Stimulated activated CD8-positive, alpha-beta memory T cell treated with anti-CD3 and anti-CD28 coated beads, Interleukin-7, amount 100 ng/mL, for 1 hour (primary cell): ENCODE measurements around the gene ITGAX.

ENCODE experiments used
- DNase-seq, 2 donors: peaks; one replicate each; pipeline ENCODE4 v3.0.0-alpha.2; 2020; ENCODE audit warnings: low read depth in 2 of 2

Gene ITGAX

DNA sequence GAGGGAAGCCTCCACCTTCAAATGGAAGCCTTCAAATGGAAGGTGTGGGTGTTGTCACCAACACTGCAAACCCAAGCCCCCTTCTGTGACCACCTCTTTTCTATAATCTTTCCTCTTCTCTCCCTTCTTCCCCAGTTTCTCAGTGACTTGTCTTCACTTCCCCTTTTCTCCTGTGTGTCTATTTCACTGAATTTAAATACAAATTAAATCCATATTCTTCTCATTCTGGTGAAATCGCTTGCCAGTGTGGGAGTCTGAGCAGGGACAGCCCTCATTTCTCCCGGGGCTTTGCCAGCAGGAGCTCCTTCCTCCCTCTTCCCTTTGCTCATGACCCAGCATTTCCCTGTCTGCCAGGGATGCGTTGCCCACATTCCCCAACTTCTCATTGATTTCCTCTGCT, 6.4 kb upstream of the ITGAX start:
- no peak for DNase-seq

DNA sequence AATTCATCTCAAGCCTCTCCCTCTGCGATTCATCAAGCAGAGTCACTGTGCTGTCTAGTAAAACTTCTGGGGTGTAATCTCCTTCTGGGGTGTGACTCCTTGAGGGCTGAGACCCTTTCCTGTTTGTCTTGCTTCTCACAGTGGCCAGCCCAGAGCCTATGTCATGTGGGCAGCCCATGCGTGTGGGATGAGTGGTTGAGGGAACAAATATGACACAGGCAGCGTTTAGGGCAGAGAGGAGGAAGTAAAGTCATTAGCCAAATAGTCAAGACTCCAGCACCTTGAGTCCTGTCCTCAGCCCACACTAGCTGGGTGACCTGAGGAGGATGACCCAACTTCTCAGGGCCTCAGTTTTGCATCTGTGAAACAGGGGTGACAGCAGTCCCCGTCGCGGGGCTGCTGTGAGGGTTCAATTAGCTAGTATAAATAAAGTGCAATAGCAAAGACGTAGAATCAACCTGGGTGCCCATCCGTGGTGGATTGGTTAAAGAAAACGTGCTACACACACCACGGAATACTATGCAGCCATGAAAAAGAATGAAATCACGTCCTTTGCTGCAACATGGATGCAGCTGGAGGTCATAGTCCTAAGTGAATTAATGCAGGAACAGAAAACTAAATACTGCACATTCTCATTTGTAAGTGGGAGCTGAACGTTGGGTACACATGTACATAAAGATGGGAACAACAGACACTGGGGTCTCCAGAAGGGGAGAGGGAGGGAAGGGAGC, 4.5 kb upstream of the ITGAX start:
- DNase-seq, result no peak

DNA sequence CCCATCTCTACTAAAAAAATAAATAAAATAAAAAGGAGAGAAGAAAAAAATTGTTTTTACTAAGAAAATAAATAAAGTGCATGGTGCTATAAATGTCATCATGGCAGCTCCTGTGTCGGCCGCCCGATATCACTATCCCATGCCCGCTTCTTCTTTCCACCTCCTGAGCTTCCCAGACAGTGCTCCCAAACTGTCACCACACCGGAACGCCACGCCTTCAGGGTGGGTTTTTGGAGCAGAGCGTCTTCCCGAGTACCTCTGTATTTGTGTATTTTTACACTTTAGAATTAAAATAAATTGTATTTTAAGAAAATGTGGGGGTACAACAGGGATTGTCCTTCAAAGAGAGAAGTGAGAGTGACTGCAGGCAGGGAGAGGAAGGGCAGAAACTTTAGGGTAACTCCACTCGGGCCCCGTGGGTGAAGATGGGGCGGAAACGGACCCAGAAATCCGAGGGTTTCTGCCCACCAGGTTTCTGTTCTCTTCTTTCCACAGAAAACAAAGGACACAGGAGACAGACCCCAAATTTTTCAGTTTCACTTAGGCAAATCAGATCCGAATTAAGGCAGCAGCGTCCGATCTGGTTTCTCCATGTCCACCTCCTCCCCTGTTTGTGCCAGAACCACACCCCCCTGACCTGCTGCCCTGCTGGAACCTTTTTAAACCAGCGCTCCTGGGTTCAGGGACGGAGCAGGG, 3.6 kb upstream of the ITGAX start:
- no peak for DNase-seq

DNA sequence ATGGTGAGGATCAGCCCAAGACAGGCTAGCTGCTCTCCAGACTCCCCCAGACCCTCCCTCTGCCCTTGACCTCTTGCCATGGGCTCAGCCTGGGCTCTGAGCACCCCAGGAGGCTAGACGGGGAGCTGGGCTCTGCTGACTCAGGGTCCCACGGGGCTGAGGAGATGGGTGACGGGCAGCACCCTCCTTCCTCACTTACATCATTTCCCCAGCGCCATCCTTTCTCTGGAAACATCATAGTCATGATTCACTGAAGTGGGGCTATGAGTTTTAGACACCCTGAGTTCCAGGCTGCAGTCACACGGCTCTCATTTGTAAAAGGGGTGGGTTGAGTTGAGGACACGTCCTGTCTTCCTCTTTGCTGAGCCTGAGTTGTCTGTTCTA, 3.0 kb upstream of the ITGAX start:
- DNase-seq, result no peak

DNA sequence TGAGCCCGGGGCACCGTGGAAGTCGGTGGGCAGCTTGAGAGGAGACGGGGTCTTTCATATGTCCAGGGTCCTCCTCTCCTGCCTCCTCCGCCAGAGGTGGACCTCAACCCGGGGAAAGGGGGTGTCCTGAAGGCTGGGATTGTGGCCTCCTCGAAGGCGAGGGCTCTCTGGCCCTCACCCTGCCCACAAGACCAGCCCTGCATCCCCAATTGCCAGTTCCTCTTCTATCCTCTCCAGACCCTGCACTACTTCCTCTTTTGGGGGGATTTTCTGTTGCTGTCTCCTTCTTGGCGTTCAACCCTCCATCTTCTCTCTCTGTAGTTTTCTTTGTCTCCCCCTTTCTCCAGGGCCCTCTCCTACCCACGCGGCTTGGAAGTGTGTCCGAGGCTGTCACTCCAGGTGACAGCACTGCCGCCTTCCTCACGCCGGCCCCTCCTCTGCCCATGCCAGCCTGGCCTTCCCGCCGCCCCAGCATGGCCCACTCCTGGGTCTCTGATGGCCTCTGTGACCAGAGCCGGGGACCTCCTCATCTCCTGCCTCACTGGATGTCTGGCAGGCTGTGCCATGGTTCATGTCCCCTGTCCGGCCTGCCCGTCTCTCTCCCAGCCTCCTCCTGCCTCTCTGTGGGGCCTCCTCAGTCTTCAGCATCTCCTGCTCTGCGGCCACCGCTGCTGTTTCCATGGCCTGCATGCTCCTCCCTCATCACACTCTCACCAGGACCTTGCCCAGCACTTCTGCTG, 2.4 kb upstream of the ITGAX start:
- DNase-seq, result no peak

DNA sequence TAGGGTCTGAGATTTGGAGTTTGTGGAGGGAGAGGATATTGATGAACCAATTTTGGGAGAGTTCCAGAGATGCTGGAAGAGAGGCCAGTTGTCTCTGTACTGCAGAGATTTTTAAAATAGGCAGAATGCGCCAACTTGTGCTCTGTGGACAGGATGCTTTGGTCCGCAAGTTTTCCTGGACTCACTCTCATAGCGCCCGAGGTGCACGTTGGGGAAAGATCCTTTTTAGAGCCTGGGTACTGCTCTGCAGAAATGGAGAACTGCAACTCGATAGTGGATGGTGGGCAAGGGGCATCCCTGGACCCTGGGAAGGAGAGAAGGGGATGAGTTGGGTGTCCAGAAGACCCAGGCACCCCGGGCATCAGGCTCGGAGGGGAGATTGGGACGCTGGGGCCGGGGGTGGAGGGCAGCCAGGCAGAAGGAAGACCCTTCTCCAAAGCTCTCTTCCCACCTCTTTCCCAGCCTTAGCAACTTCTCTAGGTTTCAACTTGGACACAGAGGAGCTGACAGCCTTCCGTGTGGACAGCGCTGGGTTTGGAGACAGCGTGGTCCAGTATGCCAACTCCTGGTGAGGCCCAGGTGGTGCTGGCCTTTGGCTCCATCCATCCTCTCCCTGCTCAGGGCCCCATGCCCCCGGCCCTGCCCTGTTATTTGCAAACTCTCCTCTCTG, 590 bp downstream of the ITGAX start:
- no peak for DNase-seq

DNA sequence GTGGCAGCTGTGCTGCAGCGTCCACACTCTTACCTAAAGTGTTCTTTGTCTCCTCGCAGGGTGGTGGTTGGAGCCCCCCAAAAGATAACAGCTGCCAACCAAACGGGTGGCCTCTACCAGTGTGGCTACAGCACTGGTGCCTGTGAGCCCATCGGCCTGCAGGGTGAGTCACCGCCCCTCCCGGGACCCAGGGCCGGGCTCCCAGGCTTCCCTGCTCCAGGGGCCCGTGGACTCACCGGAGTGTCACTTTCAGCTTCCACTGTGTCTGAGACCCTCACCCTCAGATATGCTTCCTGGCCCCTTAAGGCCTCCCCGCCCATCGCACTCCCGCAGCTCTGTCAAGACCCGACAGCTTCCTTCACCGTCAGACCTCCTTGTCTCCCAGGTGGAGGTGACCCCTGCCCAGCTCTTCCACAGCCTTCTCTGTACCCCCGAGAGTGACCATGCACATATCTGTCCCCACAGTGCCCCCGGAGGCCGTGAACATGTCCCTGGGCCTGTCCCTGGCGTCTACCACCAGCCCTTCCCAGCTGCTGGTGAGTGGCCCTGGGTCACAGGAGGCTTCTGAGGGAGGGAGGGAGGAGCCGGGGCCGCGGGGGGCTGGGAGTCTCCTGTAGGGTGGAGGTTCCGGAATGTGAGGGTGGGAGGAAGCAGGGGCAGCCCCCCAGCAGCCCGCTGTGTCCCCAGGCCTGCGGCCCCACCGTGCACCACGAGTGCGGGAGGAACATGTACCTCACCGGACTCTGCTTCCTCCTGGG, 1.8 kb downstream of the ITGAX start:
- no peak for DNase-seq

DNA sequence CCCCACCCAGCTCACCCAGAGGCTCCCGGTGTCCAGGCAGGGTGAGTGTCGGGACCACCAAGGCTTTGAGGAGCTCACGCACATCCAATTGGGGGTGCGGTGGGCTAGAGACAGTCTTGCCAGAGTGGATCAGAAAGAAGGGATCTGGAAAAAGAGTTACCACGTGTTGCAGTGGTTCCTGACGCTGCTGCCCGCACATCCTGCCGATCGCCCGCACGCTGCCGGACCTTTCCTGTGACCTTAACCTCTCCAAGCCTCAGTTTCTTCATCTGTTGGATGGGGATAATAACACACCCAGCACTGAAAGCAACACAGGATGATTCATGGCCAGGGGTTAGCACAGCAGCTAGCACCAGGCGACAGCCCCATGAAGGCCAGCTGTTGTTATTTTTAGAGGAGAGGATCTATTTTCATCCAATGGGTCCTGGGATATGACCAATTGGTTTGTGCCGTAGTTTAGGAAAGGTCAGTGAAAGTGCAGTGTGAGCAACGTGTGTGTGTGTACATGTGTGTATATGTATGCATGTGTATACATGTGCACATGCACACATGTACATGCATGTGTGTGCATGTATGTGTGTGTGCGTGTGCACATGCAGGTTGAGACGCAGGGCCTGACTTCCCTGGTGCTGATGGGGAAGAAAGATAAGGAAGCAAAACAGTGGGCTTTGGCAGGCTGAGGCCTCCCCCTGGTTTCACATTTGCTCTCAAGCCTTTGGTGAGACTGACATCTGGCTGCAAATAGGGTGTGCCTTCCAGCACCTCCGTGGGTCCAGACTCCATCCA, 2.5 kb downstream of the ITGAX start:
- DNase-seq, result no peak

DNA sequence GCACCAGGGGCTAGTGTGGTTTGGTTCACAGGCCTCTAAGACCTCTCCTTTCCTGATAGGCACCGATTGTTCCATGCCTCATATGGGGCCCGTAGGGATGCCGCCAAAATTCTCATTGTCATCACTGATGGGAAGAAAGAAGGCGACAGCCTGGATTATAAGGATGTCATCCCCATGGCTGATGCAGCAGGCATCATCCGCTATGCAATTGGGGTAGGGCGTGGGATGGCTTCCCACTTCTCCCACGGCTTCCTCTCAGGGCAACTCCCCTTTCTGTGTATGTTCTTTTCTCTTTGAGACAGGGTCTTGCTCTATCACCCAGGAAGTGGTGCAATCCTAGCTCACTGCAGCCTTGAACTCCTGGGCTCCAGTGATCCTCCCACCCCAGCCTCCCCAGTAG, 5.3 kb downstream of the ITGAX start:
- DNase-seq, result no peak

DNA sequence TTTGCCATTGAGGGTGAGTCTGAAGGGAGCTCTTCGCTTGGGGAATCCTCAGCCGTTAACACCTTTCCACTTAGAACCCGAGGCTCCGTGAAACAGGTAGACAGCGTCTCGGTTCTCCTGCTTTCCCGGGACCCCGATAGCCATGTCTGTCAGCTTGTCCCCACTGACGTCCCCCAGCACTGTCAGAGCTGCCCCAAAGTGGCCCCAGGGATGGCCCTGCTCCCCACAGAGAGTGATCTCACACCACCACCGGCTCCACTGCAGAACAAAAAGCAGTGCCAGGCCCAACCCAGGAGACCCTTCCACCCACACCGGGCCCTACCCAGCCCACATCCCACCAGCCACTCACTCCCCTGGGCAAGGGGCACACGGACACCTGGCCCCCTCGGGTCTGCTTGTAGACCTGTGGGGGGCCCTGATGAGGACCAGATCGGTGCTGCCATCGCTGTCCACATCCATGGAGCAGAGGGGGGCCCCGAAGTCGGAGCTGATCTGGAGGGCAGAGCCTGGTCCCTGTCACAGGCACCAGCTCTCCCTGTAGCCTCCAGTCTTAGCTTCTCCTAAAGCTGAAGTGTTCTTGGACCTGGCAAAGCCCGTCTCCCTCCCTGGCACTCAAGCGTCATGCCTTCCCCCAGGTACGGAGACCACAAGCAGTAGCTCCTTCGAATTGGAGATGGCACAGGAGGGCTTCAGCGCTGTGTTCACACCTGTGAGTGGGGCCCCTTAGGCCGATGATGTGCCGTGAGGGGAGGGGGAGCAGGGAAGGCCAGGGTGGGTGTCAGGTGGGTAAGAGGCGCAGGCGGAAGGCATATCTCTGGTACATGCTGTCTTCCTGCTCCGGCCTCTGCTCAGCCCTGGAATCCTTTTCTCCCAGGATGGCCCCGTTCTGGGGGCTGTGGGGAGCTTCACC, 6.5 kb downstream of the ITGAX start:
- DNase-seq, result no peak

DNA sequence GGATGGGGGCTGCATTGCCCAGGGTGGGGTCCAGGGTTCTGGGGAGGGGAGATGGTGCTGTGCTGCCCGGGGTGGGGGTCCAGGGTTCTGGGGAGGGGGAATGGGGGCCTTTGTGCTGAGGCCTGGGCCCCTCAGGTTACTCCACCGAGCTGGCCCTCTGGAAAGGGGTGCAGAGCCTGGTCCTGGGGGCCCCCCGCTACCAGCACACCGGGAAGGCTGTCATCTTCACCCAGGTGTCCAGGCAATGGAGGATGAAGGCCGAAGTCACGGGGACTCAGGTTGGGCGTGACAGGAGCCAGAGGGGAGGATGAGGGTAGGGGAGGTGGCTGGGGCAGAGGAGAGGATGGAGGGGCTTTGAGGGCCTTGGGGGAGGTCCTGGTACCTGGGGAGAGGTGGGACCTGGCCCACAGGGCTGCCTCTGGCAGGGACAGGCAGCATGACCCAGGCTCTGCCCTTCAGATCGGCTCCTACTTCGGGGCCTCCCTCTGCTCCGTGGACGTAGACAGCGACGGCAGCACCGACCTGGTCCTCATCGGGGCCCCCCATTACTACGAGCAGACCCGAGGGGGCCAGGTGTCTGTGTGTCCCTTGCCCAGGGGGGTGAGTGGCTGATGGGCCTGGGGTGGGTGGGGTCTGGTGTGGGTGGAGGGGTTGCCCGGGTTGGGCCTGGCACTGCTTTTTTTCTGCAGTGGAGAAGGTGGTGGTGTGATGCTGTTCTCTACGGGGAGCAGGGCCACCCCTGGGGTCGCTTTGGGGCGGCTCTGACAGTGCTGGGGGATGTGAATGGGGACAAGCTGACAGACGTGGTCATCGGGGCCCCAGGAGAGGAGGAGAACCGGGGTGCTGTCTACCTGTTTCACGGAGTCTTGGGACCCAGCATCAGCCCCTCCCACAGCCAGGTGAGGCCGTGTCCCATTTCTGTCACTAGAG, 7.8 kb downstream of the ITGAX start:
- no peak for DNase-seq

DNA sequence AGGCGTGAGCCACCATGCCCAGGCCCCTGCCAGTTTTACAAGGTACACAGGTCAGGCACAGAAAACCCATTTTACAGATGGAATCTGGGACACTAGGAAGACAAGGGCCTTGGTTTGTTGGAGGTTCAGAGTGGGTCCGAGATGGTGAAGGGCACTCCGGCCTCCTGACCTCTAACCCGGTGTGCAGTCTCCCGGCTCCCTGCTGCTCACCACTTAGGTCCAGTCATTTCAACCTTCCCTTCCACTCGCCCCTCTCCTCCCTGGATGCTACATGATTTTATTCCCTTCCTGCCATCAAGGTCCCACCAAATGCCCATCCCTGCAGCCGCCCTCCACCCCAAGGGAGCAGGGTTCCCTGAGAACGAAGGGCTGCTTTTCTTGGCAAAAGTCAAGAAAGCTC, 8.7 kb downstream of the ITGAX start:
- no peak for DNase-seq

DNA sequence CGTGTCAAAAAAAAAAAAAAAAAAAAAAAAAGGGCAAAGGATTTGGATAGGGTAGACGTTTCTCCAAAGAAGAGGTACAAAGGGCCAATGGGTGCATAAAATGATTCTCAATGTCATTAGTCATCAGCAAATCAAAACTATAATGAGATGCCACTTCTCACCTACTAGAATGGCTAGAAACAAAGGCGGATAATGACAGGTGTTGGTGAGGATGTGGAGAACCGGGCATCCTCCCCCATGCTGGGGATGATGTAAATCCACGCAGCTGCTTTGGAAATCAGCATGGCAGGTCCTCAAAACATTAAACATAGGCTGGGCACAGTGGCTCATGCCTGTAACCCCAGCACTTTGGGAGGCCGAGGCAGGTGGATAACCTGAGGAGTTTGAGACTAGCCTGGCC, 9.4 kb downstream of the ITGAX start:
- DNase-seq, result no peak

DNA sequence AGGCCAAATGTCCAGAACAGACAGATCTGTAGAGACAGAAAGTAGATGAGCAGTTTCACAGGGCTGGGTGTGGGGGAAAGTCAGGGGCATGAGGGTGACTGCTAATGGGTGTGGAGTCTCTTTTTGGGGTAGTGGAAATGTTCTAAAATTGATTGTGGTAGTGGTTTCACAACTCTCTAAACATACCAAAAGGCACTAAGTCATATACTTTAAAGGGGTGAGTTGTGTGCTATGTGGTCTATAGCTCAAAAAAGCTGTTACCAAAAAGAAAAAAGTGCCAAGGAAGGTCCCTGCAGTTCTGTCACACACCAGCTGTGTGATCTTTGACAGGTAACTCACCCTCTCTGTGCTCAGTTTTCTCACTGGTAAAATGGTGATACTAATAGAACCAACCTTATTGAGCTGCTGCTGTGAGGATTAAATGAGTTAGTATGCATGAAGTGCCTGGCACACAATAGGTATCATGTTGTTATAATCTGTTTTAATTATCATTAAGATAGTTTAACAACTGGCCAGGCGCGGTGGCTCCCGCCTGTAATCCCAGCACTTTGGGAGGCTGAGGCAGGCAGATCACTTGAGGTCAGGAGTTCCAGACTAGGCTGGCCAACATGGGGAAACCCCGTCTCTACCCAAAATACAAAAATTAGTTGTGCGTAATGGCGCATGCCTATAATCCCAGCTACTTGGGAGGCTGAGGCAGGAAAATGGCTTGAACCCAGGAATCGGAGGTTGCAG, 10.3 kb downstream of the ITGAX start:
- DNase-seq, result no peak

DNA sequence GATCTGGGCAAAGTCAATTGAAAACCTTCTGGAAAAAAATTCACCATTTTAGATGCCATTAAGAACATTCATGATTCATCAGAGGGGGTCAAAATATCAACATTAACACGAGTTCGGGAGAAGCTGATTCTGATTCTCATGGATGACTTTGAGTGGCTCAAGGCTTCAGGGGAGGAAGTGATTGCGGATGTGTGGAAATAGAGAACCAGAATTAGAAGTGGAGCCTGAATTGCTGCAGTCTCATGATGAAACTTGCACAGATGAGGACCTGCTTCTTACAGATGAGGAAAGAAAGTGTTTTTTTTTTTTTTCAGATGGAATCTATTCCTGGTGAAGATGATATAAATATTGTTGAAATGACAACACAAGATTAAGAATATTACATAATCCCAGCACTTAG, 12.9 kb downstream of the ITGAX start:
- DNase-seq, result no peak

DNA sequence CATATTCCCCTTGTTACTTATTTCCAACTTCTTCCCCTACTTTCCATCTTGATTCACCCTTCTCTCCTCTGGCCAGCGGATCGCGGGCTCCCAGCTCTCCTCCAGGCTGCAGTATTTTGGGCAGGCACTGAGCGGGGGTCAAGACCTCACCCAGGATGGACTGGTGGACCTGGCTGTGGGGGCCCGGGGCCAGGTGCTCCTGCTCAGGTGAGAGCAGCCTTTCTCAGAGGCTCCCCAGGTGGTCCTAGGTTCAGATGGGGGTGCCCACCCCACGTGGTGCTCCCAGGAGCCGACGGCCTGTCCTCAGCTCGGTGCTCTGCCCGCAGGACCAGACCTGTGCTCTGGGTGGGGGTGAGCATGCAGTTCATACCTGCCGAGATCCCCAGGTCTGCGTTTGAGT, 16.0 kb downstream of the ITGAX start:
- DNase-seq, result no peak

DNA sequence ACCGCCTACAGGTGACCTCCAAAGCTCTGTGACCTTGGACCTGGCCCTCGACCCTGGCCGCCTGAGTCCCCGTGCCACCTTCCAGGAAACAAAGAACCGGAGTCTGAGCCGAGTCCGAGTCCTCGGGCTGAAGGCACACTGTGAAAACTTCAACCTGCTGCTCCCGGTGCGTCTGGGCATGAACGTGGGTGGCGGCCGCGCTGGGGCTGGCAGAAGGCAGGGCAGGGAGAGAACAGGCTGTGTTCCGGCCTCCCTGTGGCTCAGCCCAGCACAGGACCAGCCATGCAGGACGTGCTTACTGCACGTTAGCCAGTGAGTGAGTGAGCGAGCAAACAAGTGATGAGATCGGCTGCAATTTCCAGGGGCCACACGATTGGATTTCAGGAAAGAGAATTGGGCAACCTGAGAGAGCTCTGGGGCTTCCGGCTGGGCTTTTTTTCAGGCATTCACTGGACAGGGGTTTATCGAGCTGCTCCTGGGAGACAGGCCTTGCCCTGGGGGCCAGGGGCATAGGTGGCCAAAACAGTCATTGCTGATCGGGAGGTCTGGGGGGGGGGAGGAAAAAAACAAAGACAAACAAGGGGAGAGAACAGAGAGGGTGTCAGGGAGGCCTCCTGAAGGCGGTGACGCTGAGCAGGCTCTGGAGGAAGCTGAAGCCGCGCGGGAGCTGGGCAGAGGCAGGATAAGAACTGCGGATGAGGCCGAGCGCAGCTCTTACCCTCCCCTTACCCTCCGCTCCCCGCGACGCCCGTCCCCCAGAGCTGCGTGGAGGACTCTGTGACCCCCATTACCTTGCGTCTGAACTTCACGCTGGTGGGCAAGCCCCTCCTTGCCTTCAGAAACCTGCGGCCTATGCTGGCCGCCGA, 16.9 kb downstream of the ITGAX start:
- DNase-seq, result no peak
